Ovary (tissue), 9 donors: ENCODE data around the gene MAP2K1. TPM values are rescaled to one million over a fixed set of nuclear protein-coding genes. Genes with fewer than 3 reads are reported as not detected.
"Not testable (repeated sequence)": the region's sequence is repeated elsewhere in the genome, so short reads cannot be mapped to it uniquely, and the experiment has no call there.

Experiments used
- DNase-seq, 5 donors: peaks; one replicate each; pipeline ENCODE4 v3.0.0-alpha.2; 2019 to 2020
- H3K27ac ChIP-seq, 2 donors: fragments of 200-600 bp; one replicate each; pipeline versions ENCODE4 v1.5.1 to v1.8.0; 2019 to 2022
- H3K27me3 ChIP-seq: fragments of 200-600 bp; one replicate; pipeline ENCODE4 v1.8.0; 2022
- H3K36me3 ChIP-seq: fragments of 200-600 bp; sonication (generic); one replicate; pipeline ENCODE4 v1.5.1; 2019
- H3K4me1 ChIP-seq: one replicate; pipeline ENCODE4 v1.8.1; 2013; ENCODE audit warnings: mild to moderate bottlenecking, moderate library complexity; ENCODE audit not compliant: insufficient read depth
- H3K4me3 ChIP-seq: fragments of 200-600 bp; sonication (generic); one replicate; pipeline ENCODE4 v1.5.1; 2017
- H3K9me3 ChIP-seq, 2 donors: fragments of 200-600 bp in 1 of 2; sonication (generic) in 1 of 2; one replicate each; pipeline versions ENCODE4 v1.5.1 to v1.8.1; 2013 to 2019; ENCODE audit warnings: mild to moderate bottlenecking in 1 of 2, moderate library complexity in 1 of 2
- EP300 ChIP-seq: sonication (generic); formaldehyde crosslinking; IDR thresholded peaks from one replicate; pipeline ENCODE4 v1.6.1; 2017; ENCODE audit warnings: antibody characterized with exemption
- POLR2A ChIP-seq: fragments of 450-650 bp; IDR thresholded peaks from one replicate; pipeline ENCODE4 v1.6.1; 2017; ENCODE audit warnings: antibody characterized with exemption, mild to moderate bottlenecking, moderate library complexity
- WGBS, 3 donors: extraction: QIAGEN DNeasy Blood & Tissue Kit in 1 of 3; methylation state at CpG; one replicate each; pipeline versions ENCODE4 v1.1.5 to v1.1.7; 2013 to 2017; 5-methylcytosine and 5-hydroxymethylcytosine counted together
- intact Hi-C, 4 donors: fragments of 100-400 bp; cut with DNase I; formaldehyde crosslinking; loops; one replicate each; pipeline versions ENCODE4 v1.11.0 to v1.15.1; 2022 to 2023
- polyA plus RNA-seq, 2 donors: library from polyadenylated mRNA; stranded (reverse); fragments of 200-250 nt in 1 of 2; fragments of 350-450 nt in 1 of 2; fragmentation: Illumina TruSeq in 1 of 2; extraction: RNeasy Lipid Tissue Mini Kit (QIAGEN cat#74804) in 1 of 2; gene quantifications; one replicate each; pipeline ENCODE4 v1.2.3, GENCODE V29; 2013 to 2014
- total RNA-seq, 7 donors: library from RNA; depleted of rRNA in 2 of 7; stranded (reverse); fragments of >200 nt in 2 of 7; fragmentation: NEBNext Ultra II Directional in 3 of 7; extraction: Animal tissue kit (Norgen Biotek cat#: 25700) in 3 of 7; gene quantifications; one replicate each; pipeline versions ENCODE4 v1.1.0 to v1.2.4, GENCODE V29; 2016 to 2023
- TF ChIP-seq, protein P1 (sequence below), 3 donors: fragments of 450-650 bp in 2 of 3; fragments of 200-600 bp in 1 of 3; IDR thresholded peaks; one replicate each; pipeline versions ENCODE4 v1.5.1 to v1.8.0; 2016 to 2022; ENCODE audit warnings: antibody characterized with exemption in 3 of 3, mild to moderate bottlenecking in 1 of 3
- donor health status: DM: no; HTN: no; CAD: no; lungs with moderate emphysema.
- donor health status: DM: no; HTN: no; CAD: no.
- donor health status: Bipolar disorder and iron deficiency.
- donor health status: DM: yes; HTN: yes; CAD: no.
- donor health status: DM: no; HTN: no; CAD: no.
- donor health status: DM: yes; HTN: yes; CAD: no.

Gene MAP2K1
- total and polyA plus RNA-seq, 9 donors: 21.6 to 44.8 (median 34.3) TPM

GRCh38 chr15:66388576-66388975 is 1.9 kb downstream of the MAP2K1 start:
- Histone ChIP-seq H3K4me1 (peaks cover 5% of the 10 kb centered on the region), H3K4me3 (no peak overlapping the region), H3K27ac (no peak overlapping the region), H3K9me3 (no peaks in the 10 kb centered on the region), H3K27me3 (no peaks in the 10 kb centered on the region), H3K36me3 (no peaks in the 10 kb centered on the region)
- WGBS, 3 donors: 88 to 92% (median 91%) methylated on average over 5 of the region's 5 CpGs
- intact Hi-C loops: loop anchor here in 2 of 4 donors (5.0 kb wide), 1 partner anchor 109 kb away; the partner anchor contains the start of gene SNAPC5 (in 2 of the 2)
- TF ChIP-seq EP300: no peak
- TF ChIP-seq, protein P1, sequence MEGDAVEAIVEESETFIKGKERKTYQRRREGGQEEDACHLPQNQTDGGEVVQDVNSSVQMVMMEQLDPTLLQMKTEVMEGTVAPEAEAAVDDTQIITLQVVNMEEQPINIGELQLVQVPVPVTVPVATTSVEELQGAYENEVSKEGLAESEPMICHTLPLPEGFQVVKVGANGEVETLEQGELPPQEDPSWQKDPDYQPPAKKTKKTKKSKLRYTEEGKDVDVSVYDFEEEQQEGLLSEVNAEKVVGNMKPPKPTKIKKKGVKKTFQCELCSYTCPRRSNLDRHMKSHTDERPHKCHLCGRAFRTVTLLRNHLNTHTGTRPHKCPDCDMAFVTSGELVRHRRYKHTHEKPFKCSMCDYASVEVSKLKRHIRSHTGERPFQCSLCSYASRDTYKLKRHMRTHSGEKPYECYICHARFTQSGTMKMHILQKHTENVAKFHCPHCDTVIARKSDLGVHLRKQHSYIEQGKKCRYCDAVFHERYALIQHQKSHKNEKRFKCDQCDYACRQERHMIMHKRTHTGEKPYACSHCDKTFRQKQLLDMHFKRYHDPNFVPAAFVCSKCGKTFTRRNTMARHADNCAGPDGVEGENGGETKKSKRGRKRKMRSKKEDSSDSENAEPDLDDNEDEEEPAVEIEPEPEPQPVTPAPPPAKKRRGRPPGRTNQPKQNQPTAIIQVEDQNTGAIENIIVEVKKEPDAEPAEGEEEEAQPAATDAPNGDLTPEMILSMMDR (IDR thresholded peaks at IDR 0.05): no peak
- no peak for TF ChIP-seq POLR2A
- no peak for DNase-seq

DNA sequence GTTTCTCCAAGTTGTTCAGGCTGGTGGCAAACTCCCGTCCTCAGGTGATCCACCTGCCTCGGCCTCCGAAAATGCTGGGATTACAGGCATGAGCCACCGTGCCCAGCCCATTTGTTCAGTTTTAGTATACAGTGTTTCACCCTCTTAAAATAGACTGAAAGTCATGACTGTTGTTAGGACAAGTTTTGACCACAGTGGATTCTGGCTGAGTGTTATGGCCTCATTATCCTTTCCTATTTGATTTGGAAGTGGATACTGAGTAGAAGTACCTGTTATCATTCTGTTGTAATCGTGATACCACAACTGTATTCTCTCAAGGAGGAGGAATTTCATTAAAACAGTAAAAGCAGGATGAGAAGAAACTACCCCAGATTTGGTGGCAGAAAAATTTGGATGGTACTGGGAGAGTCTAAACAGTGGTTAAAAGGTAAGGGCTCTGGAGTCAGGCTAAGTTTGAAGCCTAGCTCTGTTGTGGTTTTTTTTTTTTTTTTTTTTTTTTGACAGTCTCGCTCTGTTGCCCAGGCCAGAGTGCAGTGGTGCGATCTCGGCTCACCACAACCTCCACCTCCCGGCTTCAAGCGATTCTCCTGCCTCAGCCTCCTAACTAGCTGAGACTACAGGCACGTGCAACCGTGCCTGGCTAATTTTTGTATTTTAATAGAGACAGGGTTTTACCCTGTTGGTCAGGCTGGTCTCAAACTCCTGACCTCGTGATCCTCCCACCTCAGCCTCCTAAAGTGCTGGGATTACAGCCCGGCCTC is 2.6 kb downstream of the MAP2K1 start:
- intact Hi-C loops: loop anchor here in 2 of 4 donors (5.0 kb wide), 1 partner anchor 108 kb away; the partner anchor contains the start of gene SNAPC5 (in 2 of the 2)

GRCh38 chr15:66389859-66390381 is 3.2 kb downstream of the MAP2K1 start:
- H3K9me3 ChIP-seq: no peaks in the 10 kb centered on the region
- H3K36me3 ChIP-seq: no peaks in the 10 kb centered on the region
- no peak for DNase-seq
- no peak overlapping the region for H3K27ac ChIP-seq
- peaks cover 5% of the 10 kb centered on the region for H3K4me1 ChIP-seq
- H3K4me3 ChIP-seq: no peak overlapping the region
- intact Hi-C loops: loop anchor here in 2 of 4 donors (5.0 kb wide), 1 partner anchor 107 kb away; the partner anchor contains the start of gene SNAPC5 (in 2 of the 2)
- H3K27me3 ChIP-seq: no peaks in the 10 kb centered on the region
- TF ChIP-seq POLR2A (no peak), EP300 (no peak)
- TF ChIP-seq, protein P1 (IDR thresholded peaks at IDR 0.05): no peak

More for the DNA sequence above, 2.6 kb downstream of the MAP2K1 start:
- peaks cover 5% of the 10 kb centered on the region for H3K4me1 ChIP-seq
- no peaks in the 10 kb centered on the region for H3K27me3 ChIP-seq
- H3K27ac ChIP-seq: no peak overlapping the region
- no peak for TF ChIP-seq POLR2A
- no peaks in the 10 kb centered on the region for H3K9me3 ChIP-seq
- WGBS, 3 donors: 91 to 94% (median 94%) methylated on average over 14 of the region's 14 CpGs
- no peak overlapping the region for H3K4me3 ChIP-seq
- H3K36me3 ChIP-seq: no peaks in the 10 kb centered on the region
- DNase-seq: no peak

GRCh38 chr15:66390678-66391077 is 4.0 kb downstream of the MAP2K1 start:
- Histone ChIP-seq H3K36me3 (no peaks in the 10 kb centered on the region), H3K4me1 (peaks cover 3% of the 10 kb centered on the region), H3K27ac (no peak overlapping the region), H3K27me3 (no peaks in the 10 kb centered on the region), H3K9me3 (no peaks in the 10 kb centered on the region), H3K4me3 (no peak overlapping the region)
- 74 to 86% (median 80%) methylated on average over 1 of the region's 1 CpG for WGBS, 3 donors
- intact Hi-C loops: no loop called here
- DNase-seq: no peak
- TF ChIP-seq, protein P1 (IDR thresholded peaks at IDR 0.05): no peak
- no peak for TF ChIP-seq EP300
- TF ChIP-seq POLR2A: no peak

DNA sequence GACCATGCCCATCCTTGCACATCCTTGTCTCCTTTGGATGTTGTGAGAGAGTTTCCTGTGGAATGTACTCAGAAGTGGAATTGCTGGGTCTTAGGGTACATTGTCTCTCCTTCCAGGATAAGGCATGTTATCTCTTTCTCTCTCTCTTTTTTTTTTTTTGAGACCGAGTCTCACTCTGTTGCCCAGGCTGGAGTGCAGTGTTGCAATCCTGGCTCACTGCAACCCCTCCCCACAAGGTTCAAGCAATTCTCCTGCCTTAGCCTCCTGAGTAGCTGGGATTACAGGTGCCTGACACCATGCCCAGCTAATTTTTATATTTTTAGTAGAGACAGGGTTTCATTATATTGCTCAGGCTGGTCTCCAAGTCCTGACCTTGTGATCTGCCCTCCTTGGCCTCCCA is 6.3 kb downstream of the MAP2K1 start:
- H3K4me3 ChIP-seq, H3K36me3 ChIP-seq, DNase-seq, H3K9me3 ChIP-seq, intact Hi-C loops, H3K27ac ChIP-seq, H3K4me1 ChIP-seq, H3K27me3 ChIP-seq: not testable (repeated sequence)
- 94% methylated on average over 1 of the region's 1 CpG for WGBS, 3 donors
